ENCODE measurements around the gene BCAP29.
"Not testable (repeated sequence)": the region's sequence is repeated elsewhere in the genome, so short reads cannot be mapped to it uniquely, and the experiment has no call there.

BCAP29 gene

GRCh38 chr7:107615910-107616680 is 36.0 kb downstream of the BCAP29 start:
- DNase-seq (ENCODE audit: insufficient read length, low spot score) (no peak), FAIRE-seq (no peak)

DNA sequence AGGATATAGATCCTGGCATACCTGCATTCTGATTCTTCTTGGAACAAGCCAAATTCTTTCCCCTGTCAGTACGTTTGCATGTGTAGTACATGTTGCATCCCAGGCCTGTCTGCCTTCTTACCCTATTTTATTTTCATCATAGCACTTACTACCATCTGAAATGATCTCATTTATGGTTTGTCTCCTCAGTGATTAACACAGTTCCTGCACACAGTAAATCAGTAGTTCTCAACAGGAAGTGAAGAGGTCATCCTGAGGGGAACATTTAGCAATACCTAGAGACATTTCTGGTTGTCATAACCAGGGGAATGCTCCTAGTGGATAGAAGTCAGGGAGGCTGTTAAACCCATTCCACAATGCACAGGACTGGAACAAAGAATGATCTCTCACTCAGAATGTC is 42.4 kb downstream of the BCAP29 start:
- no peak for FAIRE-seq
- no peak for DNase-seq (ENCODE audit: insufficient read length, low spot score)

- FAIRE-seq (no peak), DNase-seq (ENCODE audit: insufficient read length, low spot score) (no peak)
Observed at GRCh38 chr7:107622894-107623293, 42.8 kb downstream of the BCAP29 start.

DNA sequence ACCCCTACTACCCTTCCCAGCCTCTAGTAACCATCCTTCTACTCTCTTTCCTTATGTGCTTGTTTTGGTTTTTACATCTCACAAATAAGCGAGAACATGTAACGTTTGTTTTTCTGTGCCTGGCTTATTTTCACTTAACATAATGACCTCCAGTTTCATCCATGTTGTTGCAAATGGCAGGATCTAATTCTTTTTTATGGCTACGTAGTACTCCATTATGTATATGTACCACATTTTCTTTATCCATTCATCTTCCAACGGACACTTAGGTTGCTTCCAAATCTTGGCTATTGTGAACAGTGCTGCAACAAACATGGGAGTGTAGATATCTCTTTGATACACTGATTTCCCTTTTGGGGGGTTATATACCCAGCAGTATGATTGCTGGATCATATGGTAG is 47.0 kb downstream of the BCAP29 start:
- DNase-seq (ENCODE audit: insufficient read length, low spot score) = no peak
- FAIRE-seq = no peak

DNA sequence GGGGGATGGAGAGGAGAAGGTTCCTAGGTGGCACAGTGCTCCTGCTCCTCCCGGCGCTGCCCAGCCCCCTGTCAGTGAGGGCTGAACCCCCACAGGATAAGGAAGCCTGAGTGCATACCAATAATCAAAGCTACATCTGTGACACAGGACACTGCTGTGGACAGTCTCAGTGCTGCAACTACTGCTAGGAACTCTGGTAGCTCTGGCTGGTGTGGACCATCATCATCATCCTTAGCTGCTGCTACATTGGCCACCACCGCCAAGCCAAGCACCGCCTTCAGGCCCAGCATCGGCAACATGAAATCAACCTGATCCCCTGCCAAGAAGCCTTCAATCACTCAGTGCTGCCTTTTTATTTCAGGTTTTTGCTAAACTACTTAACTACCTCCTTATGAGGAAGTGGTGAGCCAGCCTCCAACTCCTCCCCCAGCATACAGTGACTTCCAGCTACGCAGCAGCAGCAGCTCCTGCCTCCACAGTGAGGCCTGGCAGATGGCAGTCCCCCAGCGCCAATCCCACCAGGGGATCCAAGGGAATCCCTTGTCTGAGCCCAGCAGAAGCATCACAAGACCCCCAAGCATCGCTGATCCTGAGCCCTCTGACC is 48.5 kb downstream of the BCAP29 start:
- DNase-seq (ENCODE audit: insufficient read length, low spot score) (no peak), FAIRE-seq (no peak)

DNA sequence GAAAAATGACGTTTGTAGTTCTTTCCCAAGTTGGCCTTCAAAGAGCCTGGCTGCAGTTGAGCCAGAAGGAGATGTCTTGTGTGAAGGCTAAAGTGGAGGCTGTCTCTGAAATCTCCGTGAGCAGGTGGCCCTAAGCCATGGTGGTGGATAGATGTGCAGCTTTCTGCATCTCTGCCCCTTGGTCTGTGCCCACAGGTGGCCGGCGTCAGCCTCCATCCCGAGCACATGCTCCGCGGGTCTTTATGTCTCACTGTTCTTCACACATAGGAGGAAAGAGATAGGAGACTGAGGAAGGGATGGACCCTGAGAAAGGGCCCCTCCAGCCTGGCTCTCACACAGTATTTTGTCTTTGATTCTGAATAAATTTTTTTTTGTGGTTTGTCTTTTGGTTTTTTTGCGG is 50.3 kb downstream of the BCAP29 start:
- no peak for DNase-seq (ENCODE audit: insufficient read length, low spot score)
- FAIRE-seq = no peak

GRCh38 chr7:107631588-107632491 is 51.8 kb downstream of the BCAP29 start:
- FAIRE-seq = no peak

DNA sequence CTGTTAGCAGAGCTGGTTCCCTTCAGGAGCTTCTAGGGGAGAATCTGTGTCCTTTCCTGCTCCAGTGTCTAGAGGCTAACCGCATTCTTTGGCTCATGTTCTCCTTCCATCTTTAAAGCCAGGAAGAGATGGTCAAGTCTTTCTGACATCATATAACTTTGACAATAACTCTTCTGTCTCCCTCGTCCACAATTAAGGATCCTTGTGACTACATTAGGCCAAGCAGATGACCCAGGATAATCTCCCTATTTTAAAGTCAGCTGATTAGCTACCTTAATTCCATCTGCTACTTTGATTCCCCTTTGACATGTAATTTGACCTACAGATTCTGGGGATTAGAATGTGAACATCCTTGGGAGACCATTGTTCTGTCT is 52.4 kb downstream of the BCAP29 start:
- DNase-seq (ENCODE audit: insufficient read length, low spot score) = no peak
- FAIRE-seq = no peak

More at GRCh38 chr7:107631588-107632491, 51.8 kb downstream of the BCAP29 start:
- no peak for DNase-seq (ENCODE audit: insufficient read length, low spot score)

GRCh38 chr7:107638594-107638993 is 58.5 kb downstream of the BCAP29 start:
- no peak for FAIRE-seq

GRCh38 chr7:107639070-107639469 is 59.0 kb downstream of the BCAP29 start:
- not testable (repeated sequence) for FAIRE-seq

More at GRCh38 chr7:107638594-107638993, 58.5 kb downstream of the BCAP29 start:
- no peak for DNase-seq (ENCODE audit: insufficient read length, low spot score)

DNA sequence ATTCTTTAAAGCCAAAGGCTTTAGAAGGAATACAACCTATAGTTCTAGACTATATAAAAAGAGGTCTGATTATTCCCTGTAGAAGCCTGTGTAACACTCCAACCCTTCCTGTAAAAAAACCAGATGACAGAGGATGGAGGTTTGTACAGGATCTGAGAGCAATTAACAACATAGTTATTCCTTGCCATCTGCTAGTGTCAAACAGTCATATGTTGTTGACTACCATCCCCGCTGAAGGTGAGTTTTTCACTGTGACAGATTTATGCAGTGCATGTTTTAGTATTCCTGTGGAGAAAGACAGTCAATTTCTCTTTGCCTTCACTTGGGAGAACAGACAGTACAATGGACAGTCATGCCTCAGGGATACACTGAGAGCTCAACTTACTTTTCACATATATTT is 61.6 kb downstream of the BCAP29 start:
- no peak for DNase-seq (ENCODE audit: insufficient read length, low spot score)
- no peak for FAIRE-seq

More at GRCh38 chr7:107639070-107639469, 59.0 kb downstream of the BCAP29 start:
- not testable (repeated sequence) for DNase-seq (ENCODE audit: insufficient read length, low spot score)

- DNase-seq (ENCODE audit: insufficient read length, low spot score) (no peak), FAIRE-seq (no peak)
Observed at GRCh38 chr7:107642501-107642900, 62.5 kb downstream of the BCAP29 start.

- DNase-seq (ENCODE audit: insufficient read length, low spot score) = no peak
- FAIRE-seq = no peak
Observed at GRCh38 chr7:107643407-107643806, 63.4 kb downstream of the BCAP29 start.

DNA sequence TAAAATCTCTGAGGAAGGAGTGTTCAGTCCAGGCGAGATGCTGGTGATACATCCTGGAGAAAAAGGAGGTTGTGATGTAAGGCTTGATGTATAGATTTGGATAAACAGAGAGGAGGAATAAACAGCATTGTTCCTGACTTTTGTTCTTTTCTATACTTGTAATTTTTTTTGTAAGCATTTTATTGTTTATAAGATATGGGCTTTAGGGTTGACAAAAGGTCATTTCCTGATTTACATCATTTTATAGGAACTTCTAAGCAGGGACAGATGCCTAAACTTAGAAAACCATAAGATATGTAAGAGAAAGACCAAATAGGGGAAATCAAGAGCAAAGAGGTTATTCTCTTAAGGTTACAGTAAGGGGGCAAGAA is 63.9 kb downstream of the BCAP29 start:
- DNase-seq (ENCODE audit: insufficient read length, low spot score) (no peak), FAIRE-seq (no peak)

DNA sequence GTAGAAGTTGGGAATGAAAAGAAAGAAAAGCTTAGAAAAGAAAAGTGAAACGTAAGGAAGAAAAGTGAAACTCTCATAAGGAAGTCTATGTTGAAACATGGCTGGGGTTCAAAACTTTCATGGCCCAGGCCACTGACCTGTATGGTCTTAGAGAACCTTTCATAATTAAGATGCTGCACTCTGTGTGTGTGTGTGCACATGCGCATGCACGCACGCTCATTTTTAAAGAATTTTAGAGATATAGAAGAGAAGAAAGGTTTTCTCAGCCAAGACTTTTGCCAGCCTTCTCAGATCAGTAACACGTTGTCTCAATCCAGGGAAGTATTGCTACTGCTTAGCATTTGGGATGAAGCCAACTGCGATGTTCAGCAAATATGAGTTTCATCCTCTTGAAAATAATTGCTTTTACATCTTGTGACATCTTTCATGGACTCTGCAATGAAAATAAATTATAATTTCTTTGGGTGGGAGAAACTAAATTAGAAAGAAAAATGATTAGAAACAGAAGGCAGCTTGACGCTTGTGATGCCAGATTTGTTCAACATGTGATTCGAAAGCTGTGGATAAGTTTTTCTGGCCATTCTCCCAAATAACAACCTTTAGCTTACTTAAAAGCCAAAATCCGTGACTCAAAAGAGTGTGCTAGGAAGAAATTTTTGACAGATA is 64.4 kb downstream of the BCAP29 start:
- DNase-seq (ENCODE audit: insufficient read length, low spot score) = no peak
- FAIRE-seq = no peak

GRCh38 chr7:107652642-107653041 is 72.6 kb downstream of the BCAP29 start:
- no peak for DNase-seq (ENCODE audit: insufficient read length, low spot score)
- no peak for FAIRE-seq

- FAIRE-seq (no peak), DNase-seq (ENCODE audit: insufficient read length, low spot score) (no peak)
Observed at GRCh38 chr7:107658467-107658866, 78.4 kb downstream of the BCAP29 start.

DNA sequence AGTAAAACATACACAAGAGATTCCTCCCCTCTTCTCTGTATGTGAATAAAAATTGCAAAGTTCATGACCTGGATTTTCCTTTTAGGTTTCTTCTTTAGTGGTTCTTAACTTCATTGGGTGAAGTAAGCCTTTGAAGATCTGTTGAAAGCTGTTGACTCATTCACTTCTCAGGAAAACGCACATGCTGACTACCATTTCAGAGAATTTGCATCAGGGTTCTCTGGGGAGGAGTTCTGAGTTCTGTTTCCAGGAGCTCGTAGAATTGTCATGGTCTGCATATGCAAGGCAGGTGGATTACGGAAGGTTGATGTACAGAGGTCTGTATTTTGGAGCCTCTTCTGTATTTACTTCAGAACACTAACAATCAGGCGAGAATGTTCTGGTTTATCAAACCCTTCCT is 79.6 kb downstream of the BCAP29 start:
- DNase-seq (ENCODE audit: insufficient read length, low spot score) = no peak
- FAIRE-seq = no peak

- no peak for FAIRE-seq
- DNase-seq (ENCODE audit: insufficient read length, low spot score) = no peak
Observed at GRCh38 chr7:107660381-107661080, 80.5 kb downstream of the BCAP29 start, which contains the start of gene SLC26A4. Gene SLC26A4 (plus strand): TSS chr7:107660828. CDS start chr7:107661642, 814 bp downstream.

All from HTR-8/SVneo (cell line).